Upper lobe of left lung (tissue), 4 donors: ENCODE results near the gene SLC10A1.

Source experiments
- EP300 ChIP-seq, 4 donors: sonication (generic); formaldehyde crosslinking; IDR thresholded peaks; one replicate each; pipeline ENCODE4 v1.5.1; 2017; ENCODE audit warnings: antibody characterized with exemption in 4 of 4, control low read depth in 2 of 4
- POLR2A ChIP-seq, 4 donors: fragments of 450-650 bp; IDR thresholded peaks; one replicate each; pipeline ENCODE4 v1.5.1; 2016 to 2017; ENCODE audit warnings: antibody characterized with exemption in 4 of 4, mild to moderate bottlenecking in 2 of 4
- POLR2AphosphoS5 ChIP-seq, 2 donors: sonication (generic); formaldehyde crosslinking; IDR thresholded peaks; one replicate each; pipeline ENCODE4 v1.5.1; 2017; ENCODE audit warnings: antibody characterized with exemption in 2 of 2

DNA sequence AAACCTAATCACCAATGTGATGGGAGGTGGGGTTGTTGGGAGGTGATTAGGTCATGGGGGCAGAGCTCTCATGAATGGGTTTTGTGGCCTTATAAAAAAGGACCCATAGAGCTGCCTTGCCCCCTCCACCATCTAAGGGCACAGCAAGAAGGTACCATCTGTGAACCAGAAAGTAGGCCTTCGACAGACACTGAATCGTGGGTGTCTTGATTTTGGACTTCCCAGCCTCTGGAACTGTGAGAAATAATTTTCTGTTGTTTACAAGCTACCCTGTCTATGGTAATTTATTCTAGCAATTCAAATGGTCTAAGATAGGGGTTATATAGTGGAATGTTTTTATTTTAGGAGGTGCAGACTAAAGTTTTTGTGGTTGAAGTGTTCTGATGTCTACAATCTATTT lies 7.9 kb upstream of the SLC10A1 start:
- TF ChIP-seq POLR2A (IDR thresholded peaks at IDR 0.05) (no peak), POLR2AphosphoS5 (IDR thresholded peaks at IDR 0.05) (no peak), EP300 (IDR thresholded peaks at IDR 0.05) (no peak)
